ENCODE data around the gene SP8.

- TF ChIP-seq POLR2AphosphoS5 (IDR thresholded peaks at IDR 0.05; ENCODE audit: borderline replicate concordance, low read depth, low read length) (no peak), FOXP2 (optimal IDR thresholded peaks at IDR 0.05; ENCODE audit: control extremely low read depth, extremely low read length, insufficient read depth) (no peak), EZH2 (IDR thresholded peaks at IDR 0.05) (no peak)
These were observed 36.8 kb downstream of the SP8 start for GRCh38 chr7:20749906-20750305.
